ENCODE measurements around the gene ZFR2.

DNA sequence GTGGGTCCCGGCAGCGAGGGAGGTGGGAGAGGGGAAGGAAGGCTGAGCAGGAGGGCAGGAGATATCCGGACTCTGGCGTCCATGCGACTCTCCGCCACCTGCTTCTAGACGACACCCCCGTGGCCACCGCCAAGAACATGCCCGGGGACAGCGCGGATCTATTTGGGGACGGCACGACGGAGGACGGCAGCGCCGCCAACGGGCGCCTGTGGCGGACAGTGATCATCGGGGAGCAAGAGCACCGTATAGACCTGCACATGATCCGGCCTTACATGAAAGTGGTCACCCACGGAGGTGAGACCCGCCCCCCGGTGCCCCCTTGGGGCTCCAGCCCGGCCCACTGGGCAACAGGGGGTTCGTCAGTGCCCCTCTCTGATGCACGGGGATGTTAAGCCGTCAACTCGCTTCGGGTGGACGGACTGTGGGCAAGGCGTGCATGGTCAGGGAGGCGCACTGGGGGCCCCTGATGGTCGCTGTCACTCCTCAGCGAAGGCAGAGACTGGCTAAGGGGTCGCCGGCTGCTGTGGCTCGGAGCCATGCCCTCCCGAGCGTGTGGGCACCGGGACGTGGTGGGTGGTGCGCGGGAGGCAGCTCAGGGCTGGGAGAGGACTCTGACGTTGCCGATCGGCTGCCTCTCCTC is 38.9 kb upstream of the ZFR2 start:
- no peak for TF ChIP-seq POLR2A (IDR thresholded peaks at IDR 0.05)
- TF ChIP-seq, protein P1, sequence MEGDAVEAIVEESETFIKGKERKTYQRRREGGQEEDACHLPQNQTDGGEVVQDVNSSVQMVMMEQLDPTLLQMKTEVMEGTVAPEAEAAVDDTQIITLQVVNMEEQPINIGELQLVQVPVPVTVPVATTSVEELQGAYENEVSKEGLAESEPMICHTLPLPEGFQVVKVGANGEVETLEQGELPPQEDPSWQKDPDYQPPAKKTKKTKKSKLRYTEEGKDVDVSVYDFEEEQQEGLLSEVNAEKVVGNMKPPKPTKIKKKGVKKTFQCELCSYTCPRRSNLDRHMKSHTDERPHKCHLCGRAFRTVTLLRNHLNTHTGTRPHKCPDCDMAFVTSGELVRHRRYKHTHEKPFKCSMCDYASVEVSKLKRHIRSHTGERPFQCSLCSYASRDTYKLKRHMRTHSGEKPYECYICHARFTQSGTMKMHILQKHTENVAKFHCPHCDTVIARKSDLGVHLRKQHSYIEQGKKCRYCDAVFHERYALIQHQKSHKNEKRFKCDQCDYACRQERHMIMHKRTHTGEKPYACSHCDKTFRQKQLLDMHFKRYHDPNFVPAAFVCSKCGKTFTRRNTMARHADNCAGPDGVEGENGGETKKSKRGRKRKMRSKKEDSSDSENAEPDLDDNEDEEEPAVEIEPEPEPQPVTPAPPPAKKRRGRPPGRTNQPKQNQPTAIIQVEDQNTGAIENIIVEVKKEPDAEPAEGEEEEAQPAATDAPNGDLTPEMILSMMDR (IDR thresholded peaks at IDR 0.05): no peak
